Measurements from ENCODE around the gene GSN. TPM values are rescaled to one million over a fixed set of nuclear protein-coding genes. Genes with fewer than 3 reads are reported as not detected.

The GSN gene
- total and polyA plus RNA-seq, 2 of the 8 experiments (the other 6 are each of a cell fraction or from before 2014, with no cell fraction given): 52.3 to 94.5 TPM

DNA sequence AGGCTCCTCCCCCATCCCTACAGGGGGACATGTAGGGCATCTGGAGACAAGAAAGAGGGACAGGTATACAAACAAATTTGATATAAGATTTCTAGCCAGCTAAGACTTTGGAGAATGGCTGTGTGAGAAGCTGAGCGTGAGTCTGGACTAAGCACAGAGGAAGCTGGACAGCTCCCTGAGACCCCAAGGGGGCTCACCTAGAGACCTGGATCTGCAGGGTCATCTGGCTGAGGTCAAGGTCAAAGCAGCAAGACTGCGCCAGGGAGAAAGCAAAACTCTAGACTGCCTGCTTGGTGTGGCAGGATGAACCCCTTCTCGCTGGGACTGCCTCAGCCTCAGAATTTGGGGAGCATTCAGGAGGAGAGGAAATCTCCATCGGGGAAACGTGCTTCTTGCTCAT is 8.0 kb upstream of the GSN start:
- FAIRE-seq: no peak
- CTCF ChIA-PET (ENCODE audit: partially characterized antibody): interaction anchor here (0.9 to 3.0 kb wide), 13 partner anchors 8 to 238 kb away, joined by 3 to 18 read pairs (median 4); partner anchors contain the start of gene GSN

More for the DNA sequence above, 8.0 kb upstream of the GSN start:
- Histone ChIP-seq H2BK5ac (ENCODE audit: low read depth, low read length) (no peak overlapping the region), H4K20me1 (replicated peaks in 1 of 2; ENCODE audit: control insufficient read depth in 1 of 2, insufficient read depth in 2 of 2, low read length in 2 of 2) (no peaks in the 10 kb centered on the region), H2BK12ac (ENCODE audit: low read depth, low read length) (no peak overlapping the region), H3K18ac (ENCODE audit: extremely low read depth, low read length) (no peak overlapping the region), H4K91ac (replicated peaks; ENCODE audit: insufficient read length, low read length) (no peak overlapping the region), H2AK5ac (ENCODE audit: low read depth, low read length) (no peak overlapping the region), H3K9me3 (ENCODE audit: insufficient read depth in 2 of 2, low read depth in 1 of 2, low read length in 1 of 2) (no peaks in the 10 kb centered on the region), H3K27me3 (replicated peaks in 1 of 4; ENCODE audit: control insufficient read depth in 3 of 4, extremely low read depth in 1 of 4, insufficient read depth in 3 of 4, low read length in 3 of 4) (peaks cover 0 to 5% (median 3%) of the 10 kb centered on the region in 4 experiments; a peak in 5 of 7 replicates), H3K4me2 (ENCODE audit: insufficient read depth in 1 of 2, low read depth in 2 of 2, low read length in 2 of 2) (no peak overlapping the region), H3K4me3 (ENCODE audit: extremely low read depth in 1 of 4, insufficient read depth in 2 of 4, low read depth in 3 of 4, low read length in 4 of 4) (no peak overlapping the region), H3K79me1 (ENCODE audit: low read depth, low read length) (no peaks in the 10 kb centered on the region), H3K27ac (ENCODE audit: low read depth, low read length) (no peak overlapping the region), H3K4me1 (replicated peaks in 1 of 4; ENCODE audit: control insufficient read depth in 3 of 4, insufficient read depth in 4 of 4, low read length in 3 of 4) (peaks cover 4 to 14% (median 6%) of the 10 kb centered on the region in 4 experiments; a peak in 4 of 7 replicates), H2AFZ (ENCODE audit: low read length) (no peak overlapping the region), H2BK120ac (replicated peaks; ENCODE audit: low read depth, low read length) (no peak overlapping the region), H4K5ac (ENCODE audit: insufficient read length, low read depth, low read length) (no peak overlapping the region), H3K56ac (replicated peaks; ENCODE audit: insufficient read length, low read depth, low read length) (no peak overlapping the region), H3K4ac (replicated peaks; ENCODE audit: insufficient read length, low read depth, low read length) (no peak overlapping the region), H3K14ac (ENCODE audit: insufficient read length) (no peak overlapping the region), H3K79me2 (ENCODE audit: control insufficient read depth in 1 of 2, insufficient read depth in 2 of 2, low read length in 2 of 2) (no peaks in the 10 kb centered on the region), H3K36me3 (ENCODE audit: control insufficient read depth in 2 of 4, insufficient read depth in 4 of 4, low read length in 3 of 4) (no peaks in the 10 kb centered on the region), H3K9ac (replicated peaks in 1 of 4; ENCODE audit: extremely low read depth in 1 of 4, low read depth in 3 of 4, low read length in 3 of 4) (no peak overlapping the region), H3K23ac (ENCODE audit: insufficient read length) (no peak overlapping the region), H3K23me2 (ENCODE audit: low read depth, low read length) (no peaks in the 10 kb centered on the region), H2BK20ac (ENCODE audit: low read length) (no peak overlapping the region), H4K8ac (ENCODE audit: extremely low read depth, insufficient read depth, low read length) (no peak overlapping the region), H2BK15ac (ENCODE audit: low read length) (no peak overlapping the region)
- TF ChIP-seq EZH2 (IDR thresholded peaks at IDR 0.05; ENCODE audit: low read depth, low read length, severe bottlenecking) (no peak), RXRA (IDR thresholded peaks at IDR 0.05; ENCODE audit: insufficient read depth, low read depth, low read length) (0 out of 2 replicates have a peak, but pooled peaks have one; percentile 51)
- POLR2A ChIA-PET (ENCODE audit: partially characterized antibody): interaction anchor here (0.8 to 1.7 kb wide), 3 partner anchors 10 to 193 kb away, joined by 3 to 5 read pairs (median 4); no protein-coding TSS in a partner anchor
- WGBS, 2 experiments (ENCODE audit: extremely low coverage in 1 of 2, insufficient coverage in 1 of 2, insufficient read length in 1 of 2, insufficient replicate concordance in 2 of 2, low coverage in 1 of 2, low lambda C conversion rate in 2 of 2, missing lambda C conversion rate in 1 of 2): 73% methylated on average over 5 of the region's 5 CpGs; no CpG with 5 or more reads in 1 of the 2 experiments
- DNase-seq (ENCODE audit: low read depth in 1 of 2, low spot score in 2 of 2): no peak

All from H1 (cell line).